ENCODE data around the gene ZNF267.
"Not testable (repeated sequence)": the region's sequence is repeated elsewhere in the genome, so short reads cannot be mapped to it uniquely, and the experiment has no call there.

Gene ZNF267

GRCh38 chr16:31877876-31878642 is 4.5 kb downstream of the ZNF267 start:
- DNase-seq (ENCODE audit: insufficient read length, low spot score) (no peak), FAIRE-seq (no peak)

GRCh38 chr16:31879937-31880321 is 6.3 kb downstream of the ZNF267 start:
- FAIRE-seq, result no peak

GRCh38 chr16:31880322-31880979 is 6.8 kb downstream of the ZNF267 start:
- DNase-seq (ENCODE audit: insufficient read length, low spot score), result peak; percentile 67
- FAIRE-seq, result no peak

More at GRCh38 chr16:31879937-31880321, 6.3 kb downstream of the ZNF267 start:
- no peak for DNase-seq (ENCODE audit: insufficient read length, low spot score)

- no peak for FAIRE-seq
- DNase-seq (ENCODE audit: insufficient read length, low spot score), result no peak
These were observed 12.6 kb downstream of the ZNF267 start for GRCh38 chr16:31886227-31886626.

GRCh38 chr16:31888735-31889134 is 15.1 kb downstream of the ZNF267 start:
- FAIRE-seq (no peak), DNase-seq (ENCODE audit: insufficient read length, low spot score) (no peak)

- FAIRE-seq; DNase-seq (ENCODE audit: insufficient read length, low spot score): not testable (repeated sequence)
These were observed 18.5 kb downstream of the ZNF267 start for GRCh38 chr16:31892111-31892510.

- DNase-seq (ENCODE audit: insufficient read length, low spot score) (no peak), FAIRE-seq (no peak)
These were observed 20.2 kb downstream of the ZNF267 start for GRCh38 chr16:31893824-31894223.

GRCh38 chr16:31897283-31897682 is 23.7 kb downstream of the ZNF267 start:
- DNase-seq (ENCODE audit: insufficient read length, low spot score), result no peak
- no peak for FAIRE-seq

GRCh38 chr16:31899505-31899904 is 25.9 kb downstream of the ZNF267 start:
- no peak for DNase-seq (ENCODE audit: insufficient read length, low spot score)
- no peak for FAIRE-seq

- not testable (repeated sequence) for DNase-seq (ENCODE audit: insufficient read length, low spot score); FAIRE-seq
These were observed 31.0 kb downstream of the ZNF267 start for GRCh38 chr16:31904571-31904970.

GRCh38 chr16:31913668-31914067 is 40.1 kb downstream of the ZNF267 start:
- FAIRE-seq, result no peak
- DNase-seq (ENCODE audit: insufficient read length, low spot score), result no peak

- no peak for DNase-seq (ENCODE audit: insufficient read length, low spot score)
- FAIRE-seq, result peak; percentile 16
These were observed 42.5 kb downstream of the ZNF267 start for GRCh38 chr16:31916056-31916488.

- no peak for FAIRE-seq
- DNase-seq (ENCODE audit: insufficient read length, low spot score), result no peak
These were observed 46.8 kb downstream of the ZNF267 start for GRCh38 chr16:31920373-31920772.

- not testable (repeated sequence) for DNase-seq (ENCODE audit: insufficient read length, low spot score); FAIRE-seq
These were observed 78.2 kb downstream of the ZNF267 start for GRCh38 chr16:31951806-31952205.

GRCh38 chr16:31952206-31952605 is 78.6 kb downstream of the ZNF267 start:
- not testable (repeated sequence) for DNase-seq (ENCODE audit: insufficient read length, low spot score); FAIRE-seq

GRCh38 chr16:31956221-31956620 is 82.6 kb downstream of the ZNF267 start:
- not testable (repeated sequence) for FAIRE-seq

GRCh38 chr16:31960186-31960910 is 86.7 kb downstream of the ZNF267 start:
- not testable (repeated sequence) for DNase-seq (ENCODE audit: insufficient read length, low spot score); FAIRE-seq

More at GRCh38 chr16:31956221-31956620, 82.6 kb downstream of the ZNF267 start:
- DNase-seq (ENCODE audit: insufficient read length, low spot score), result not testable (repeated sequence)

Data from HTR-8/SVneo (cell line).